SIG-M5 (cell line): ENCODE results near the gene HTRA3.
"Not testable (repeated sequence)": the region's sequence is repeated elsewhere in the genome, so short reads cannot be mapped to it uniquely, and the experiment has no call there.

Experiments
- DNase-seq: peaks from one replicate; lab custom pipeline; 2025; lab: John Stamatoyannopoulos, UW

The HTRA3 gene

GRCh38 chr4:8328866-8329559, 59.5 kb downstream of the HTRA3 start:
- no peak for DNase-seq

- DNase-seq, result no peak
Observed at GRCh38 chr4:8329560-8329858, 60.0 kb downstream of the HTRA3 start.

- DNase-seq, result no peak
Observed at GRCh38 chr4:8329859-8330761, 60.6 kb downstream of the HTRA3 start.

GRCh38 chr4:8330821-8331574, 61.4 kb downstream of the HTRA3 start:
- DNase-seq, result no peak

GRCh38 chr4:8331575-8331955, 62.0 kb downstream of the HTRA3 start:
- no peak for DNase-seq

- DNase-seq, result no peak
Observed at GRCh38 chr4:8332038-8332857, 62.7 kb downstream of the HTRA3 start.

- no peak for DNase-seq
Observed at GRCh38 chr4:8332891-8333331, 63.4 kb downstream of the HTRA3 start.

- DNase-seq, result no peak
Observed at GRCh38 chr4:8333726-8334460, 64.3 kb downstream of the HTRA3 start.

GRCh38 chr4:8334786-8335460, 65.4 kb downstream of the HTRA3 start:
- no peak for DNase-seq

GRCh38 chr4:8335848-8336247, 66.3 kb downstream of the HTRA3 start:
- DNase-seq, result no peak

- DNase-seq, result no peak
Observed at GRCh38 chr4:8336412-8337075, 67.0 kb downstream of the HTRA3 start.

- no peak for DNase-seq
Observed at GRCh38 chr4:8338351-8338961, 68.9 kb downstream of the HTRA3 start.

GRCh38 chr4:8340781-8341241, 71.3 kb downstream of the HTRA3 start:
- no peak for DNase-seq

GRCh38 chr4:8341281-8341680, 71.7 kb downstream of the HTRA3 start:
- DNase-seq, result not testable (repeated sequence)

- DNase-seq, result no peak
Observed at GRCh38 chr4:8341691-8342090, 72.1 kb downstream of the HTRA3 start.

GRCh38 chr4:8342651-8343261, 73.2 kb downstream of the HTRA3 start:
- DNase-seq, result no peak

GRCh38 chr4:8343262-8343966, 73.9 kb downstream of the HTRA3 start:
- DNase-seq, result no peak

GRCh38 chr4:8343967-8344331, 74.4 kb downstream of the HTRA3 start:
- no peak for DNase-seq
